Endometrium (tissue), 2 donors: ENCODE measurements around the gene SERPINF2.
"Not testable (repeated sequence)": the region's sequence is repeated elsewhere in the genome, so short reads cannot be mapped to it uniquely, and the experiment has no call there.

Source experiments
- FAIRE-seq: peaks from 2 replicates; lab custom pipeline; 2012; peaks lifted over from hg19 to GRCh38; lab: Jason Lieb, UNC
- donor health status: control.
- donor health status: control.

SERPINF2 gene

GRCh38 chr17:1792495-1793446, 50.1 kb downstream of the SERPINF2 start:
- no peak for FAIRE-seq

GRCh38 chr17:1793447-1793806, 50.8 kb downstream of the SERPINF2 start:
- no peak for FAIRE-seq

- FAIRE-seq, result no peak
Measured at GRCh38 chr17:1796800-1797199, 54.1 kb downstream of the SERPINF2 start.

GRCh38 chr17:1797323-1797722, 54.7 kb downstream of the SERPINF2 start:
- FAIRE-seq, result no peak

DNA sequence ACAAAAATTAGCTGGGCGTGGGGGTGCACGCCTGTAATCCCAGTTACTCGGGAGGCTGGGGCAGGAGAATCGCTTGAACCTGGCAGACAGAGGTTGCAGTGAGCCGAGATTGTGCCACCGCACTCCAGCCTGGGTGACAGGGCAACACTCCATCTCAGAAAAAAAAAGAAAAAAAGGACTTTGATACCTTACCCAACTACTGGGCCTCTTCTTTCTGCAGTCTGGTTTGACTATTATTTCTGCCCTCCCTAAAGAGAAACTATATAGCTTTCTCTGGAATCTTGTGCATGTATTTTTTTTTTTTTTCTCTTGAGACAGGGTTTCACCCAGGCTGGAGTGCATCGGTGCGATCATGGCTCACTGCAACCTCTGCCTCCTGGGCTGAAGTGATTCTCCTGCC, 55.2 kb downstream of the SERPINF2 start:
- FAIRE-seq, result not testable (repeated sequence)

- no peak for FAIRE-seq
Measured at GRCh38 chr17:1800240-1800639, 57.6 kb downstream of the SERPINF2 start.

- FAIRE-seq, result no peak
Measured at GRCh38 chr17:1800712-1801111, 58.0 kb downstream of the SERPINF2 start.

DNA sequence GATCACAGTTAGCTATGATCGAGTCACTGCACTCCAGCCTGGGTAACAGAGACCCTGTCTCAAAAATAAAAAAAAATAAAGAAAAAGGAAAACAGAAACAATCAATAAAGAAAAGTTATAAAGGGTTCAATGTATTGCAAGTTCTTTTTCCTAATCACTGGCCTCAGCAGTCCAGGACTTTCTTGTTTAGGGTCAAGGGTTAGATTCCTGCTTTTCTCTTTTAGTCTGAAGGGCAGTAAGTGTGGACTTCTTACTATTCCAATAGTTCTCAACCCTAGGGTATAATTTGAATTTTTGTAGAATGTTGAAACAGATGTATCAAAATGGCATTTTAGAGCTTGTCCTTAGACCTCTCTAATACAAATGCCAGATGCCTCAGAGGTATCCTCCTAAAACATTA, 59.8 kb downstream of the SERPINF2 start:
- no peak for FAIRE-seq

DNA sequence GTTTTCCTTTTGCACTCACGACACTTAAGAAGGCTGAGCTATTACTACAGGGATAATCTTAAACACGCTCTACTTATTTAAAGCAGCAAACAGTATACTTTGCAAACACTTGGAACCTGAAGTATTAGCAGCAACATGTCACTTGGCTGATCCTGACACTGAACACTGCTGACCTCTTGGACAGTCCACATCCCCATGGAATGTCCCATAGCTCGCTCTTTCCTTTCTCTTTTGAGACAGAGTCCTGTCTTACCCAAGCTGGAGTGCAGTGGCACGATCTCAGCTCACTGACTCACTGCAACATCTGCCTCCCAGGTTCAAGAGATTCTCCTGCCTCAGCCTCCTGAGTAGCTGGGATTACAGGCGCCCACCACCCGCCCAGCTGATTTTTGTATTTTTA, 60.6 kb downstream of the SERPINF2 start:
- no peak for FAIRE-seq
